ENCODE data around the gene PDGFC.

- no peak for TF ChIP-seq CTCF (IDR thresholded peaks at IDR 0.05)
- TF ChIP-seq EP300 (IDR thresholded peaks at IDR 0.05), result no peak
- no peak for TF ChIP-seq POLR2A (IDR thresholded peaks at IDR 0.05)
These were observed 28.6 kb downstream of the PDGFC start for GRCh38 chr4:156942991-156943390.
